NB4 (cell line): ENCODE results near the gene PLA2G2F.
A peak's percentile ranks its signal among the peaks of the same experiment; 100 is the strongest.

Experiments used
- DNase-seq: peaks from one replicate; pipeline ENCODE4 v3.0.0; 2010; ENCODE audit warnings: low read depth
- H3K4me3 ChIP-seq: one replicate; pipeline ENCODE4 v1.5.1; 2011; ENCODE audit warnings: mild to moderate bottlenecking, low read depth, low read length, moderate library complexity
- CTCF ChIP-seq: IDR thresholded peaks from one replicate; pipeline ENCODE4 v1.5.1; 2012; ENCODE audit warnings: low read depth, low read length
- MAX ChIP-seq: IDR thresholded peaks from 2 replicates; pipeline ENCODE4 v1.6.1; 2011; ENCODE audit warnings: low read depth, low read length
- MYC ChIP-seq: IDR thresholded peaks from 2 replicates; pipeline ENCODE4 v1.6.1; 2011; ENCODE audit warnings: low read depth, low read length
- POLR2A ChIP-seq: IDR thresholded peaks from 2 replicates; pipeline ENCODE4 v1.6.1; 2011; ENCODE audit warnings: mild to moderate bottlenecking; ENCODE audit not compliant: insufficient read length; ENCODE audit errors: extremely low read depth

Gene PLA2G2F

GRCh38 chr1:20095564-20096434 is 43.3 kb upstream of the PLA2G2F start:
- DNase-seq = peak; percentile 20
- no peak overlapping the region for H3K4me3 ChIP-seq
- TF ChIP-seq POLR2A (no peak), CTCF (no peak), MYC (no peak), MAX (no peak)

- no peak overlapping the region for H3K4me3 ChIP-seq
- no peak for TF ChIP-seq POLR2A
- TF ChIP-seq MAX = no peak
- no peak for TF ChIP-seq MYC
- TF ChIP-seq CTCF = no peak
- no peak for DNase-seq
These were observed 42.2 kb upstream of the PLA2G2F start for GRCh38 chr1:20096840-20097447.

GRCh38 chr1:20099533-20099932 is 39.6 kb upstream of the PLA2G2F start:
- no peak for DNase-seq

GRCh38 chr1:20100632-20101355 is 38.3 kb upstream of the PLA2G2F start:
- peak; percentile 62 for DNase-seq
- no peak for TF ChIP-seq POLR2A
- TF ChIP-seq CTCF = peak; percentile 77
- peak; percentile 72 for TF ChIP-seq MAX
- no peak for TF ChIP-seq MYC
- no peak overlapping the region for H3K4me3 ChIP-seq

More at GRCh38 chr1:20099533-20099932, 39.6 kb upstream of the PLA2G2F start:
- TF ChIP-seq MAX (no peak), MYC (no peak), POLR2A (no peak), CTCF (no peak)
- H3K4me3 ChIP-seq = no peak overlapping the region

GRCh38 chr1:20102875-20103274 is 36.2 kb upstream of the PLA2G2F start:
- no peak for DNase-seq

More at GRCh38 chr1:20102875-20103274, 36.2 kb upstream of the PLA2G2F start:
- H3K4me3 ChIP-seq = no peak overlapping the region
- TF ChIP-seq CTCF (no peak), MAX (no peak), MYC (no peak), POLR2A (no peak)
